Fibroblast of lung (primary cell): ENCODE measurements around the gene B4GAT1. TPM values are rescaled to one million over a fixed set of nuclear protein-coding genes. Genes with fewer than 3 reads are reported as not detected.

Experiments
- DNase-seq, 2 donors: peaks; one replicate each; pipeline versions ENCODE4 v3.0.0 to v3.0.0-alpha.2; 2010; ENCODE audit warnings: low read depth in 2 of 2
- H2AFZ ChIP-seq: 2 replicates; pipeline ENCODE4 v1.5.1; 2012; ENCODE audit warnings: low read length, control low read depth, inconsistent platforms
- H3K27ac ChIP-seq: 2 replicates; pipeline ENCODE4 v1.5.1; 2011; ENCODE audit warnings: low read length, control low read depth; ENCODE audit not compliant: insufficient read depth
- H3K27me3 ChIP-seq: 2 replicates; pipeline ENCODE4 v1.5.1; 2011; ENCODE audit warnings: mild to moderate bottlenecking, low read length; ENCODE audit not compliant: control insufficient read depth, insufficient read depth
- H3K36me3 ChIP-seq: 2 replicates; pipeline ENCODE4 v1.5.1; 2011; ENCODE audit warnings: low read length; ENCODE audit not compliant: control insufficient read depth, insufficient read depth
- H3K4me1 ChIP-seq: 2 replicates; pipeline ENCODE4 v1.5.1; 2011; ENCODE audit warnings: low read length; ENCODE audit not compliant: control insufficient read depth, insufficient read depth; ENCODE audit errors: extremely low read depth
- H3K4me2 ChIP-seq: 2 replicates; pipeline ENCODE4 v1.5.1; 2011; ENCODE audit warnings: low read length, control low read depth; ENCODE audit not compliant: insufficient read depth; ENCODE audit errors: extremely low read depth
- H3K4me3 ChIP-seq, 4 experiments: fragments of 200-600 bp in 1 of 4; sonication (generic) in 1 of 4; replicated peaks in 1 of 4; 2 replicates each; pipeline ENCODE4 v1.5.1; 2011 to 2016; ENCODE audit warnings: low read length in 4 of 4, low read depth in 3 of 4, mild to moderate bottlenecking in 3 of 4, control low read depth in 2 of 4, inconsistent platforms in 1 of 4, mixed read lengths in 1 of 4; ENCODE audit not compliant: insufficient read depth in 1 of 4; ENCODE audit errors: control extremely low read depth in 1 of 4
- H3K79me2 ChIP-seq: 2 replicates; pipeline ENCODE4 v1.5.1; 2012; ENCODE audit warnings: mild to moderate bottlenecking, low read length, inconsistent platforms; ENCODE audit not compliant: control insufficient read depth, insufficient read depth
- H3K9ac ChIP-seq: 2 replicates; pipeline ENCODE4 v1.5.1; 2011; ENCODE audit warnings: mild to moderate bottlenecking, low read length, control low read depth; ENCODE audit not compliant: insufficient read depth
- H3K9me3 ChIP-seq: 2 replicates; pipeline ENCODE4 v1.5.1; 2012; ENCODE audit warnings: low read depth, low read length; ENCODE audit not compliant: control insufficient read depth, insufficient read depth
- H4K20me1 ChIP-seq: 2 replicates; pipeline ENCODE4 v1.5.1; 2011; ENCODE audit warnings: low read length; ENCODE audit not compliant: control insufficient read depth, insufficient read depth; ENCODE audit errors: extremely low read depth
- EZH2 ChIP-seq: IDR thresholded peaks from 2 replicates; pipeline ENCODE4 v1.5.1; 2012; ENCODE audit warnings: low read length, control low read depth, mild to moderate bottlenecking; ENCODE audit errors: missing control alignments
- polyA plus RNA-seq, 2 donors: library from polyadenylated mRNA; depleted of rRNA in 1 of 2; stranded (reverse) in 1 of 2; unstranded in 1 of 2; fragments of >200 nt; gene quantifications; 2 replicates each; pipeline ENCODE4 v1.2.1, GENCODE V29; 2011 to 2012; ENCODE audit warnings: missing spikeins in 1 of 2
- total RNA-seq: library from RNA; depleted of rRNA; stranded (reverse); fragments of >200 nt; gene quantifications from 2 replicates; pipeline ENCODE4 v1.2.1, GENCODE V29; 2014
- TF ChIP-seq, protein P1 (sequence below), 2 donors: IDR thresholded peaks in 1 of 2; conservative IDR thresholded peaks in 1 of 2; 1 replicate in 1 of 2; 2 replicates in 1 of 2; pipeline ENCODE4 v1.5.1; 2011 to 2012; ENCODE audit warnings: low read length in 2 of 2, control low read depth in 1 of 2, inconsistent platforms in 1 of 2, low read depth in 1 of 2, mild to moderate bottlenecking in 1 of 2

Gene B4GAT1
- total and polyA plus RNA-seq, 2 donors (not counting 1 experiment from before 2014, with no cell fraction given): 13.1 to 48.9 TPM

DNA sequence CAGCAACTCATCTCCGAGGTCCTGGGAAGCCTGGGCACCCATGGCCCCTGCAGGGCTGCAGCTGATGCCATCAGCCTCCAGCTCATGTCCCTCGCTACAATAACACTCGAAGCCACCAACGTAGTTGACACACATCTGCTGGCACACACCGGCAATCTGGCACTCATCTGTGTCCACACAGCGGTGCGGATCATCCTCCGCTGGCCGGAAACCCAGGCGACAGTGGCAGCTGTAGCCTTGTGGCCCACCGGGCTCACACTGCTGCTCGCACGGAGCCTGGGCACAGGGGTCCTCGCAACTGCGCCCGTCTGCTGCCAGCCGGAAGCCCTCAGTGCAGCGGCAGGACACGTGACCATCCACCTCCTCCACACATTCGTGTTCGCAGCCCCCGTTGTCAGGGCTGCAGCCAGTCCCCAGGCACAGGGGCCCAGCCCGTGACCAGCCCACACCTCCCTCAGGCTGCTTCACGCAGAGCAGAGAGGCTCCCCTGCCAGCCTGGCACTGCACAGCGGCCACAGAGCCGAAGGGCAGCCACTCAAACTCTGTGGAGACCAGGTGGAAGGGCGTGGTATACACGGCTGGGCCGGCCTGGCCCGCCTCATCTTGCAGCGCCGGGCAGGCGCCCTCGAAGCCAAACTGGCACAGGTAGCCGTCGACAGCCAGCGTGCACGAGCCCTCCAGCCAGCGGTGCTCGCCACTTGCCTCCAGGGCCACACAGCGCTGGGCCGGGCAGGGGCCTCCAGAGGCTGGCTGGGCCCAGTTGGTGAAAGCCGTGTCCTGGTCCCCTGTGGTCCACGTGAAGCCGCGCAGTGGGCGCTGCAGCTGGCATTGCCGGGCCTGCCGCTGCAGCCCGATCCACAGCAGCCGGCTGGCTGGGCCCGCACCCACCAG is 31.3 kb downstream of the B4GAT1 start:
- Histone ChIP-seq H3K27ac (peak overlapping the region; percentile 97), H3K79me2 (peaks cover 33% of the 10 kb centered on the region), H3K4me2 (peak overlapping the region; percentile 99), H4K20me1 (no peaks in the 10 kb centered on the region), H3K9me3 (no peaks in the 10 kb centered on the region), H3K9ac (peak overlapping the region; percentile 85), H3K4me3 (peak overlapping the region; percentile 66 to 90 (median 82)), H3K27me3 (no peaks in the 10 kb centered on the region), H3K4me1 (peaks cover 19% of the 10 kb centered on the region), H3K36me3 (peaks cover 7% of the 10 kb centered on the region), H2AFZ (no peak overlapping the region)
- TF ChIP-seq, protein P1, sequence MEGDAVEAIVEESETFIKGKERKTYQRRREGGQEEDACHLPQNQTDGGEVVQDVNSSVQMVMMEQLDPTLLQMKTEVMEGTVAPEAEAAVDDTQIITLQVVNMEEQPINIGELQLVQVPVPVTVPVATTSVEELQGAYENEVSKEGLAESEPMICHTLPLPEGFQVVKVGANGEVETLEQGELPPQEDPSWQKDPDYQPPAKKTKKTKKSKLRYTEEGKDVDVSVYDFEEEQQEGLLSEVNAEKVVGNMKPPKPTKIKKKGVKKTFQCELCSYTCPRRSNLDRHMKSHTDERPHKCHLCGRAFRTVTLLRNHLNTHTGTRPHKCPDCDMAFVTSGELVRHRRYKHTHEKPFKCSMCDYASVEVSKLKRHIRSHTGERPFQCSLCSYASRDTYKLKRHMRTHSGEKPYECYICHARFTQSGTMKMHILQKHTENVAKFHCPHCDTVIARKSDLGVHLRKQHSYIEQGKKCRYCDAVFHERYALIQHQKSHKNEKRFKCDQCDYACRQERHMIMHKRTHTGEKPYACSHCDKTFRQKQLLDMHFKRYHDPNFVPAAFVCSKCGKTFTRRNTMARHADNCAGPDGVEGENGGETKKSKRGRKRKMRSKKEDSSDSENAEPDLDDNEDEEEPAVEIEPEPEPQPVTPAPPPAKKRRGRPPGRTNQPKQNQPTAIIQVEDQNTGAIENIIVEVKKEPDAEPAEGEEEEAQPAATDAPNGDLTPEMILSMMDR (conservative IDR thresholded peaks at IDR 0.05 in 1 of 2, IDR thresholded peaks at IDR 0.05 in 1 of 2; ENCODE audit: low read depth in 1 of 2, low read length in 2 of 2): no peak
- no peak for TF ChIP-seq EZH2
- DNase-seq: no peak

DNA sequence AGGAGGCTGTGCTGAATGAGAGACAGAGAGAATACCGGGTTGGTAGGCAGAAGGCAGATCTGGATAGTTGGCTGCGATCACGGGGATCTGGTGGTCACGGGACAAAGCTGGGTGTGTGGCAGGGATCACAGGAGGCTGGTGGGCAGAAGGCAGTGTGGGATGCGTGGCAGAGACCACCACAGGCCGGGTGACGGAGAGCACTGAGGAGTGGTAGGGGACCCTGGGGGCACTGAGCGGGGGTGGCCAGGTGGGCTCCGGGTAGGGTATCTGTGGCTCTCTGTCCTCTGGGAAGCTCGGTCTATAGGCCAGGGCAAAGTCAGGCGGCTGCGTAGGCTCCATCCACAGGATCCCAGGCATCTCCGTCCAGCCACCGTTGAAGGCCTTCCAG is 31.9 kb downstream of the B4GAT1 start:
- Histone ChIP-seq H3K4me2 (peak overlapping the region; percentile 99), H4K20me1 (no peaks in the 10 kb centered on the region), H3K27ac (peak overlapping the region; percentile 97), H3K27me3 (no peaks in the 10 kb centered on the region), H3K9me3 (no peaks in the 10 kb centered on the region), H3K9ac (peak overlapping the region; percentile 85), H3K36me3 (peaks cover 7% of the 10 kb centered on the region), H2AFZ (no peak overlapping the region), H3K4me3 (peak overlapping the region; percentile 66 to 90 (median 82)), H3K79me2 (peaks cover 33% of the 10 kb centered on the region), H3K4me1 (peaks cover 19% of the 10 kb centered on the region)
- no peak for TF ChIP-seq EZH2
- TF ChIP-seq, protein P1 (conservative IDR thresholded peaks at IDR 0.05 in 1 of 2, IDR thresholded peaks at IDR 0.05 in 1 of 2; ENCODE audit: low read depth in 1 of 2, low read length in 2 of 2): no peak
- DNase-seq: no peak

DNA sequence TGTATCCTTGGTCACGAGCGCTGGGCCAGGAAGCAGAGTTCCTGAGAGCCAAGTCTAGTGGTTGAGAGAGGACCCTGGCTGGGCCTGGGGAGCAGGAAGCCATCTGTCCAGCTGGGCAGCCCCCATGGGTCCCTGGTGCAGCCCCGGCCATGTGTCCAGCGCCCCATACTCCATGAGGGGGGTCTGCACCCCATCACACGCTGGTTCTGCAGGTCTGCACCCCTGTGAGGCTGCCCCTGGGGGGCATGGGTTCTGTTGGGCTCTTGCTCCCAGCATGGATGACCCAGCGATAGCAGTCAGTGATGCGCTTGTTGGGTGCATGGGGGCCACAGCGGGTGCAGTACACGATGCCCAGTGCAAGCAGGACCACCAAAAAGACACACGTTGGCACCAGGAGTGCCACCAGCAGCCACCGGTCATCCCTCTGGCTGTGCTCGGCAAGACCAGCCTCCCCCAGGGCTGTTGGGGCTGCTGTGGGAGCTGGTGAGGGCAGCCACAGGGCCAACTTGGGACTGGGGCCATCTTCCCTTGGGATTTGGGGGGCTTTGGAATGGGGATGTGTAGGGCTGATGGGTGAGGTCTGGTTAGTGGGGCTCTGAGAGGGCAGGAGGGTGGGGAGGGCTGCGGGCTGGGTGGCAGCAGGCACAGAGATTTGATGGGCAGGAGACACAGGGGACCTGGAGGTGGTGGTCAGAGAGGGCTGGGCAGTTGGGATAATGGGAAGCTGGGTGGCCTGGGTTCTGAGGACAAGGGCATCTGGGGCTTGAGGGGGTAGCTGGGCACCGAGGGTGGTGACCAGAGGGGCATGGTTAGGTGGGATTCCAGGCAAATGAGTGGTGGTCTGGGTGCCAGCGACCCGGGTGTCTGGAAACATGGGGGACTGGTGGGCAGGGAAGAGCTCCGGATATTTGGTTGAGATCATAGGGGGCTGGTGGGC is 32.6 kb downstream of the B4GAT1 start:
- Histone ChIP-seq H3K4me1 (peaks cover 19% of the 10 kb centered on the region), H3K4me2 (peak overlapping the region; percentile 99), H3K27ac (peak overlapping the region; percentile 97), H3K9ac (peak overlapping the region; percentile 85), H3K9me3 (no peaks in the 10 kb centered on the region), H3K4me3 (peak overlapping the region; percentile 66 to 90 (median 82)), H3K36me3 (peaks cover 7% of the 10 kb centered on the region), H3K79me2 (peaks cover 33% of the 10 kb centered on the region), H4K20me1 (no peaks in the 10 kb centered on the region), H2AFZ (no peak overlapping the region), H3K27me3 (no peaks in the 10 kb centered on the region)
- no peak for DNase-seq
- TF ChIP-seq, protein P1 (conservative IDR thresholded peaks at IDR 0.05 in 1 of 2, IDR thresholded peaks at IDR 0.05 in 1 of 2; ENCODE audit: low read depth in 1 of 2, low read length in 2 of 2): no peak
